NB4 (cell line): Measurements from ENCODE around the gene SCN2B.

Experiments
- MYC ChIP-seq: IDR thresholded peaks from 2 replicates; pipeline ENCODE4 v1.6.1; 2011; ENCODE audit warnings: low read depth, low read length
- POLR2A ChIP-seq: IDR thresholded peaks from 2 replicates; pipeline ENCODE4 v1.6.1; 2011; ENCODE audit warnings: mild to moderate bottlenecking; ENCODE audit not compliant: insufficient read length; ENCODE audit errors: extremely low read depth
- TF ChIP-seq, protein P1 (sequence below): IDR thresholded peaks from one replicate; pipeline ENCODE4 v1.5.1; 2012; ENCODE audit warnings: low read depth, low read length

DNA sequence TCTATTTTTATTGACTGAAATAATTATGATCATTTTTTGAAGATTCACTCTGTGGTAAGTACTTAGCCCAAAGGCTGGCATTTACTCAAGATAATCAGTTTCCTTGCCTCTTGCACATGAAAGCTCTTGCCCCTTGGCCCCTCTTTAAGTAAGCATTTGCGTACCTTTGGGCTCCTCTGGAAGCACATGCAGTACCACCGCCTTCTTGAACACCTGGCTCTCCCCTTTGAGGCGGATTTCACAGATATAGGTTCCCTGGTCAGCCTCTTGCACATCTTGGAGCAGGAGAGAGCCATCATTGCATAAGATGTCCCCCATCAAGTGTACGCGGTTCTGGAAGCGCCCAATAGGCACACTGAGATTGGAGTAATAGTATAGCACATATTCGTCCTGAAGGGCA lies 33.9 kb upstream of the SCN2B start:
- TF ChIP-seq, protein P1, sequence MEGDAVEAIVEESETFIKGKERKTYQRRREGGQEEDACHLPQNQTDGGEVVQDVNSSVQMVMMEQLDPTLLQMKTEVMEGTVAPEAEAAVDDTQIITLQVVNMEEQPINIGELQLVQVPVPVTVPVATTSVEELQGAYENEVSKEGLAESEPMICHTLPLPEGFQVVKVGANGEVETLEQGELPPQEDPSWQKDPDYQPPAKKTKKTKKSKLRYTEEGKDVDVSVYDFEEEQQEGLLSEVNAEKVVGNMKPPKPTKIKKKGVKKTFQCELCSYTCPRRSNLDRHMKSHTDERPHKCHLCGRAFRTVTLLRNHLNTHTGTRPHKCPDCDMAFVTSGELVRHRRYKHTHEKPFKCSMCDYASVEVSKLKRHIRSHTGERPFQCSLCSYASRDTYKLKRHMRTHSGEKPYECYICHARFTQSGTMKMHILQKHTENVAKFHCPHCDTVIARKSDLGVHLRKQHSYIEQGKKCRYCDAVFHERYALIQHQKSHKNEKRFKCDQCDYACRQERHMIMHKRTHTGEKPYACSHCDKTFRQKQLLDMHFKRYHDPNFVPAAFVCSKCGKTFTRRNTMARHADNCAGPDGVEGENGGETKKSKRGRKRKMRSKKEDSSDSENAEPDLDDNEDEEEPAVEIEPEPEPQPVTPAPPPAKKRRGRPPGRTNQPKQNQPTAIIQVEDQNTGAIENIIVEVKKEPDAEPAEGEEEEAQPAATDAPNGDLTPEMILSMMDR: no peak
- no peak for TF ChIP-seq POLR2A
- no peak for TF ChIP-seq MYC
